IMR-90 (cell line): Measurements from ENCODE around the gene CACNG6. TPM values are rescaled to one million over a fixed set of nuclear protein-coding genes. Genes with fewer than 3 reads are reported as not detected.

Experiments
- ATAC-seq: fragments of 200-7000 bp; cut with Tn5 transposase; 2 replicates; pipeline ENCODE4 v1.9.1; 2020; ENCODE audit warnings: low read depth, mild to moderate bottlenecking, moderate library complexity
- BruUV-seq: library from RNA; stranded (reverse); fragments of 400-500 nt; replicated peaks from 2 replicates; lab custom pipeline; 2021; lab: Mats Ljungman, UMichigan
- CTCF ChIA-PET: fragments of 300-600 bp; formaldehyde crosslinking; extraction: SDS; loops from one replicate; lab custom pipeline; 2021; ENCODE audit warnings: antibody characterized with exemption; lab: Yijun Ruan, JAX
- POLR2A ChIA-PET: fragments of 300-600 bp; sonication (Branson Sonifier 250); formaldehyde crosslinking; loops from one replicate; lab custom pipeline; 2022; ENCODE audit warnings: antibody characterized with exemption; ENCODE audit not compliant: unreplicated experiment; lab: Charles Lee
- DNase-seq: peaks from one replicate; pipeline ENCODE4 v3.0.0; 2013
- H2AFZ ChIP-seq: replicated peaks from 2 replicates; pipeline ENCODE3; 2013; ENCODE audit warnings: low read length, mild to moderate bottlenecking; ENCODE audit not compliant: poor library complexity
- H2AK5ac ChIP-seq: 2 replicates; pipeline ENCODE4 v1.6.1; 2013; ENCODE audit warnings: low read depth, low read length, inconsistent platforms
- H2AK9ac ChIP-seq: replicated peaks from 2 replicates; pipeline ENCODE3; 2013; ENCODE audit warnings: mild to moderate bottlenecking, low read depth, low read length, moderate library complexity; ENCODE audit not compliant: poor library complexity
- H2BK120ac ChIP-seq: 2 replicates; pipeline ENCODE4 v1.6.1; 2013; ENCODE audit warnings: low read depth, low read length, inconsistent platforms
- H2BK15ac ChIP-seq: 3 replicates; pipeline ENCODE4 v1.6.1; 2013; ENCODE audit warnings: low read depth, low read length, inconsistent platforms
- H2BK20ac ChIP-seq: 2 replicates; pipeline ENCODE4 v1.6.1; 2013; ENCODE audit warnings: low read depth, mild to moderate bottlenecking, inconsistent platforms, low read length, moderate library complexity
- H2BK5ac ChIP-seq: 2 replicates; pipeline ENCODE4 v1.6.1; 2013; ENCODE audit warnings: mild to moderate bottlenecking, low read depth, low read length, inconsistent platforms; ENCODE audit not compliant: poor library complexity, severe bottlenecking
- H3K14ac ChIP-seq: replicated peaks from 2 replicates; pipeline ENCODE4 v1.6.1; 2013; ENCODE audit warnings: low read depth, low read length, inconsistent platforms
- H3K18ac ChIP-seq: 2 replicates; pipeline ENCODE4 v1.6.1; 2013; ENCODE audit warnings: low read depth, low read length, control low read depth
- H3K23ac ChIP-seq: 2 replicates; pipeline ENCODE4 v1.6.1; 2013; ENCODE audit warnings: low read depth, low read length, inconsistent platforms
- H3K27ac ChIP-seq: 2 replicates; pipeline ENCODE4 v1.5.1; 2013; ENCODE audit warnings: mild to moderate bottlenecking, control low read depth, low read length; ENCODE audit not compliant: insufficient read depth
- H3K27me3 ChIP-seq: 2 replicates; pipeline ENCODE4 v1.6.1; 2013; ENCODE audit warnings: low read length; ENCODE audit not compliant: control insufficient read depth, insufficient read depth
- H3K36me3 ChIP-seq: 2 replicates; pipeline ENCODE4 v1.6.1; 2013; ENCODE audit warnings: low read length, mixed read lengths; ENCODE audit not compliant: control insufficient read depth, insufficient read depth
- H3K4ac ChIP-seq: 2 replicates; pipeline ENCODE4 v1.6.1; 2013; ENCODE audit warnings: low read depth, low read length, inconsistent platforms
- H3K4me1 ChIP-seq: 2 replicates; pipeline ENCODE4 v1.6.1; 2013; ENCODE audit warnings: low read length, mixed read lengths; ENCODE audit not compliant: control insufficient read depth, insufficient read depth
- H3K4me2 ChIP-seq: 2 replicates; pipeline ENCODE4 v1.6.1; 2013; ENCODE audit warnings: low read depth, mild to moderate bottlenecking, control low read depth, low read length, moderate library complexity
- H3K4me3 ChIP-seq: 2 replicates; pipeline ENCODE4 v1.5.1; 2013; ENCODE audit warnings: low read depth, mild to moderate bottlenecking, control low read depth, low read length, moderate library complexity; ENCODE audit not compliant: insufficient read depth
- H3K56ac ChIP-seq: 2 replicates; pipeline ENCODE4 v1.6.1; 2013; ENCODE audit warnings: low read length, inconsistent platforms; ENCODE audit not compliant: insufficient read depth; ENCODE audit errors: extremely low read depth
- H3K79me1 ChIP-seq, 2 experiments: 2 replicates each; pipeline ENCODE4 v1.6.1; 2013; ENCODE audit warnings: low read length in 2 of 2, inconsistent platforms in 1 of 2, low read depth in 1 of 2
- H3K9ac ChIP-seq: 2 replicates; pipeline ENCODE4 v1.6.1; 2013; ENCODE audit warnings: low read depth, low read length, control low read depth
- H3K9me1 ChIP-seq: 2 replicates; pipeline ENCODE4 v1.6.1; 2013; ENCODE audit warnings: low read length, inconsistent platforms; ENCODE audit not compliant: insufficient read depth
- H3K9me3 ChIP-seq: 2 replicates; pipeline ENCODE4 v1.6.1; 2013; ENCODE audit warnings: low read length; ENCODE audit not compliant: control insufficient read depth, insufficient read depth
- H4K20me1 ChIP-seq: 2 replicates; pipeline ENCODE4 v1.6.1; 2013; ENCODE audit warnings: low read length, inconsistent platforms; ENCODE audit not compliant: insufficient read depth
- H4K5ac ChIP-seq: 2 replicates; pipeline ENCODE4 v1.6.1; 2013; ENCODE audit warnings: mild to moderate bottlenecking, low read depth, low read length, control low read depth
- H4K8ac ChIP-seq, 2 experiments: 2 replicates each; pipeline ENCODE4 v1.6.1; 2013; ENCODE audit warnings: low read depth in 2 of 2, low read length in 2 of 2, control low read depth in 1 of 2, inconsistent platforms in 1 of 2
- H4K91ac ChIP-seq: 2 replicates; pipeline ENCODE4 v1.6.1; 2013; ENCODE audit warnings: low read depth, low read length, inconsistent platforms; ENCODE audit not compliant: insufficient read depth
- CEBPB ChIP-seq: IDR thresholded peaks from 2 replicates; pipeline ENCODE4 v1.6.1; 2012; ENCODE audit warnings: low read depth, low read length, improper control_type of control experiment
- CHD1 ChIP-seq: IDR thresholded peaks from 2 replicates; pipeline ENCODE4 v1.6.1; 2012; ENCODE audit warnings: low read depth, low read length, improper control_type of control experiment
- FOS ChIP-seq: fragments of 150-350 bp; IDR thresholded peaks from 2 replicates; pipeline ENCODE4 v1.6.1; 2016; ENCODE audit warnings: low read depth, low read length
- MAFK ChIP-seq: IDR thresholded peaks from 2 replicates; pipeline ENCODE4 v1.6.1; 2012; ENCODE audit warnings: low read depth, low read length, improper control_type of control experiment
- MAZ ChIP-seq: IDR thresholded peaks from 2 replicates; pipeline ENCODE4 v1.6.1; 2012; ENCODE audit warnings: low read depth, mild to moderate bottlenecking, low read length, improper control_type of control experiment, moderate library complexity, borderline replicate concordance
- MXI1 ChIP-seq: IDR thresholded peaks from 2 replicates; pipeline ENCODE4 v1.6.1; 2012; ENCODE audit warnings: low read depth, mild to moderate bottlenecking, low read length, moderate library complexity, borderline replicate concordance
- POLR2A ChIP-seq: IDR thresholded peaks from 2 replicates; pipeline ENCODE4 v1.6.1; 2012; ENCODE audit warnings: mild to moderate bottlenecking, low read depth, low read length
- RFX5 ChIP-seq: IDR thresholded peaks from 2 replicates; pipeline ENCODE4 v1.8.0; 2012; ENCODE audit warnings: low read depth, mild to moderate bottlenecking, low read length, moderate library complexity
- WGBS, 2 experiments: methylation state at CpG; one replicate each; pipeline versions ENCODE4 v1.1.5 to v1.1.7; 2013; ENCODE audit warnings: missing lambda C conversion rate in 2 of 2; ENCODE audit not compliant: insufficient read length in 1 of 2; ENCODE audit errors: extremely low coverage in 2 of 2; 5-methylcytosine and 5-hydroxymethylcytosine counted together
- dilution Hi-C: fragments of 300-500 bp; cut with HindIII; formaldehyde crosslinking; loops from one replicate; pipeline ENCODE4 v1.14.3; 2018; ENCODE audit warnings: low sequenced_read_pairs; ENCODE audit not compliant: unreplicated experiment
- in situ Hi-C: fragments of 300-500 bp; cut with MboI; formaldehyde crosslinking; loops from 3 replicates; pipeline ENCODE4 v1.14.3; 2019; ENCODE audit warnings: low sequenced_read_pairs, inconsistent platforms, mixed read lengths
- intact Hi-C: fragments of 100-400 bp; cut with micrococcal nuclease; formaldehyde crosslinking; loops from 2 replicates; pipeline ENCODE4 v1.10.0; 2022
- polyA plus RNA-seq, 3 experiments: library from polyadenylated mRNA; depleted of rRNA; stranded (reverse); fragments of >200 nt; gene quantifications; 2 replicates each; pipeline ENCODE4 v1.2.3, GENCODE V29; 2012; ENCODE audit warnings: low replicate concordance in 1 of 3
- total RNA-seq: library from RNA; depleted of rRNA; stranded (reverse); fragments of >200 nt; gene quantifications from 2 replicates; pipeline ENCODE4 v1.2.3, GENCODE V29; 2012
- TF ChIP-seq, protein P1 (sequence below): conservative IDR thresholded peaks from 2 replicates; pipeline ENCODE4 v1.5.1; 2012; ENCODE audit warnings: mild to moderate bottlenecking, low read depth, low read length, improper control_type of control experiment

CACNG6 gene
- total and polyA plus RNA-seq, 2 of the 4 experiments (the other 2 are of a cell fraction): not detected

DNA sequence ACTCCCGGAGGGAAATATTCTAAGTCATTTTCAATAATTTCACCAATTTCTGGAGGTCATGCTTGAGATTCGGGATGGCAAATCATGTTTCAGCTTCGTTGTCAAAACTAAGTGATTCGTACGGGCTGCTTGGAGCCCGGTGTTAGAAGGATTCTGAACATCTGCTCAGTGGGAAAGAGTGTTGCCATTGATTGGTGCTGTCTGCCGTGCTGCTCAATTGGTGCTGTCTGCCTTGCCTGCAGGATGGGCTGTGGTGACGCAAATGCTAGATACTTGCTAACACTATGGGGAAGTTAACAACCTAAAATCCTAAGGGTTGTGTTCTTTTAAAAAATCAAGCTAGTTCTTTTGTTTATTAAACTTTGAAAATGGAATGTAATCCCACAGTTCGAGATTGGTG is 46.0 kb upstream of the CACNG6 start:
- no peak overlapping the region for H3K14ac ChIP-seq
- H3K27ac ChIP-seq: no peak overlapping the region
- H4K20me1 ChIP-seq: no peaks in the 10 kb centered on the region
- H4K91ac ChIP-seq: no peak overlapping the region
- H3K9ac ChIP-seq: no peak overlapping the region
- 7% methylated on average over 3 of the region's 9 CpGs; no CpG with 5 or more reads in 1 of the 2 experiments for WGBS, 2 experiments
- no peak overlapping the region for H2BK120ac ChIP-seq
- no peak overlapping the region for H3K18ac ChIP-seq
- dilution Hi-C loops (no loop called here), intact Hi-C loops (no loop called here), in situ Hi-C loops (no loop called here)
- H3K9me1 ChIP-seq: no peaks in the 10 kb centered on the region; the same call in 1 of the 2 replicates
- no peaks in the 10 kb centered on the region for H3K4me1 ChIP-seq
- H3K27me3 ChIP-seq: peaks cover 6% of the 10 kb centered on the region; the same call in 1 of the 2 replicates
- H3K23ac ChIP-seq: no peak overlapping the region
- H3K4ac ChIP-seq: no peak overlapping the region
- no peak overlapping the region for H2BK20ac ChIP-seq
- H3K56ac ChIP-seq: no peak overlapping the region
- ATAC-seq (no peak), DNase-seq (peak; percentile 11)
- H2AK9ac ChIP-seq: no peak overlapping the region
- no peak for TF ChIP-seq RFX5
- TF ChIP-seq POLR2A: no peak
- TF ChIP-seq MAZ: no peak
- TF ChIP-seq MXI1: no peak
- no peak for TF ChIP-seq FOS
- no peak for TF ChIP-seq CHD1
- TF ChIP-seq MAFK: no peak
- TF ChIP-seq CEBPB: no peak
- TF ChIP-seq, protein P1, sequence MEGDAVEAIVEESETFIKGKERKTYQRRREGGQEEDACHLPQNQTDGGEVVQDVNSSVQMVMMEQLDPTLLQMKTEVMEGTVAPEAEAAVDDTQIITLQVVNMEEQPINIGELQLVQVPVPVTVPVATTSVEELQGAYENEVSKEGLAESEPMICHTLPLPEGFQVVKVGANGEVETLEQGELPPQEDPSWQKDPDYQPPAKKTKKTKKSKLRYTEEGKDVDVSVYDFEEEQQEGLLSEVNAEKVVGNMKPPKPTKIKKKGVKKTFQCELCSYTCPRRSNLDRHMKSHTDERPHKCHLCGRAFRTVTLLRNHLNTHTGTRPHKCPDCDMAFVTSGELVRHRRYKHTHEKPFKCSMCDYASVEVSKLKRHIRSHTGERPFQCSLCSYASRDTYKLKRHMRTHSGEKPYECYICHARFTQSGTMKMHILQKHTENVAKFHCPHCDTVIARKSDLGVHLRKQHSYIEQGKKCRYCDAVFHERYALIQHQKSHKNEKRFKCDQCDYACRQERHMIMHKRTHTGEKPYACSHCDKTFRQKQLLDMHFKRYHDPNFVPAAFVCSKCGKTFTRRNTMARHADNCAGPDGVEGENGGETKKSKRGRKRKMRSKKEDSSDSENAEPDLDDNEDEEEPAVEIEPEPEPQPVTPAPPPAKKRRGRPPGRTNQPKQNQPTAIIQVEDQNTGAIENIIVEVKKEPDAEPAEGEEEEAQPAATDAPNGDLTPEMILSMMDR: no peak
- no peaks in the 10 kb centered on the region for H3K36me3 ChIP-seq
- no peak overlapping the region for H2BK5ac ChIP-seq
- H3K79me1 ChIP-seq: no peaks in the 10 kb centered on the region
- CTCF ChIA-PET: no interaction called here
- H2BK15ac ChIP-seq: no peak overlapping the region
- H3K9me3 ChIP-seq: peaks cover 4% of the 10 kb centered on the region; the same call in 1 of the 2 replicates
- no peak overlapping the region for H3K4me2 ChIP-seq
- no TSS peak for BruUV-seq
- no peak overlapping the region for H4K5ac ChIP-seq
- no peak overlapping the region for H3K4me3 ChIP-seq
- POLR2A ChIA-PET: no interaction called here
- H2AK5ac ChIP-seq: no peak overlapping the region
- no peak overlapping the region for H2AFZ ChIP-seq
- no peak overlapping the region for H4K8ac ChIP-seq
